ENCODE data around the gene NFIA.

DNA sequence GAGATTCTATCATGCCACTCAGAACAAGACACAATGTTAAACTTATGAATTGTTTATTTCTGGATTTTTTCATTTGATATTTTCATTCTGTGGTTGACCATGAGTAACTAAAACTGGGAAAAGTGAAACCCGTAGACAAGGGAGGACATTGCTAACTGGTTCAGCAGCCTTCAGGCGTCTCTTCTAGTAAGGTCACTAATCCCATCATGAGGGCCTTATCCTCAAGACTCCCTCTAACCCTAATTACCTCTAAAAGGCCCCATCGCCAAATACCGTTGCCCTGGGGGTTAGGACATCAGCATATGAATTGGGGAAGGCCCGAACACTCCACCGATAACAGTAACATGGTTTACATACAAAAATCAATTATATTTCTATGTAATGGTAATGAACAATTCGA, 394.9 kb downstream of the NFIA start:
- TF ChIP-seq, protein P1, sequence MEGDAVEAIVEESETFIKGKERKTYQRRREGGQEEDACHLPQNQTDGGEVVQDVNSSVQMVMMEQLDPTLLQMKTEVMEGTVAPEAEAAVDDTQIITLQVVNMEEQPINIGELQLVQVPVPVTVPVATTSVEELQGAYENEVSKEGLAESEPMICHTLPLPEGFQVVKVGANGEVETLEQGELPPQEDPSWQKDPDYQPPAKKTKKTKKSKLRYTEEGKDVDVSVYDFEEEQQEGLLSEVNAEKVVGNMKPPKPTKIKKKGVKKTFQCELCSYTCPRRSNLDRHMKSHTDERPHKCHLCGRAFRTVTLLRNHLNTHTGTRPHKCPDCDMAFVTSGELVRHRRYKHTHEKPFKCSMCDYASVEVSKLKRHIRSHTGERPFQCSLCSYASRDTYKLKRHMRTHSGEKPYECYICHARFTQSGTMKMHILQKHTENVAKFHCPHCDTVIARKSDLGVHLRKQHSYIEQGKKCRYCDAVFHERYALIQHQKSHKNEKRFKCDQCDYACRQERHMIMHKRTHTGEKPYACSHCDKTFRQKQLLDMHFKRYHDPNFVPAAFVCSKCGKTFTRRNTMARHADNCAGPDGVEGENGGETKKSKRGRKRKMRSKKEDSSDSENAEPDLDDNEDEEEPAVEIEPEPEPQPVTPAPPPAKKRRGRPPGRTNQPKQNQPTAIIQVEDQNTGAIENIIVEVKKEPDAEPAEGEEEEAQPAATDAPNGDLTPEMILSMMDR (IDR thresholded peaks at IDR 0.05; ENCODE audit: low read length) = no peak
- TF ChIP-seq EZH2 (optimal IDR thresholded peaks at IDR 0.05; ENCODE audit: low read depth, low read length) (no peak), EZH2phosphoT487 (IDR thresholded peaks at IDR 0.05; ENCODE audit: low read length) (no peak)
